GM12892 (cell line): ENCODE measurements around the gene LCE2A.

Source experiments
- POLR2A ChIP-seq: IDR thresholded peaks from 2 replicates; pipeline ENCODE4 v1.6.1; 2011; ENCODE audit warnings: low read depth, low read length, control low read depth
- POLR2AphosphoS5 ChIP-seq: IDR thresholded peaks from 2 replicates; pipeline ENCODE4 v1.6.1; 2011; ENCODE audit warnings: low read depth, low read length, control low read depth
- TAF1 ChIP-seq: IDR thresholded peaks from 2 replicates; pipeline ENCODE4 v1.6.1; 2011; ENCODE audit warnings: low read depth, mild to moderate bottlenecking, control low read depth, low read length, borderline replicate concordance

DNA sequence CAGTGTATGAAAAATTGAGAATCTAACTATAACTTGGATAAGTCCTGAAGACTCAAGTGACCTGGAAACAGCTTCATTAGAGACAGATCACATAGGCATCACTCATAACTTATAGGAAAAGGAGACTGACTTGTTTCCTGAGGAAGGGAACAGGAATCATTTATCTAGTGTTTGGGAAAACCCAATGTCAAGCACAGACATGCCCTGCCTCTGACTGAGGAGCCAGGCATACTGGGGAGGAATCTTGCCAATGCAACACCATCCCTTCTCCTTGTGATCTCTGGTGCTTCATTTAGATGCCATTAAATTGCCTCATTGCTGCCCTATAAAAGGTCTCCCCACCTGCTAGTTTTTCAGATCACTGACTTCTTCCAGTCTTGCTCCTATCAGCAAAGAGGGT is 20.1 kb downstream of the LCE2A start:
- TF ChIP-seq POLR2AphosphoS5: no peak
- no peak for TF ChIP-seq POLR2A
- no peak for TF ChIP-seq TAF1
